Gastroesophageal sphincter (tissue), 3 donors: ENCODE results near the gene GTF2IRD1.

Experiments used
- EP300 ChIP-seq: sonication (generic); formaldehyde crosslinking; IDR thresholded peaks from one replicate; pipeline ENCODE4 v1.6.1; 2017; ENCODE audit warnings: antibody characterized with exemption, mild to moderate bottlenecking
- POLR2A ChIP-seq, 2 donors: fragments of 450-650 bp; IDR thresholded peaks; one replicate each; pipeline ENCODE4 v1.6.1; 2017; ENCODE audit warnings: antibody characterized with exemption in 2 of 2, mild to moderate bottlenecking in 2 of 2, moderate library complexity in 1 of 2
- POLR2AphosphoS5 ChIP-seq: sonication (generic); formaldehyde crosslinking; IDR thresholded peaks from one replicate; pipeline ENCODE4 v1.6.1; 2017; ENCODE audit warnings: antibody characterized with exemption
- TF ChIP-seq, protein P1 (sequence below), 4 experiments: fragments of 200-600 bp in 2 of 4; fragments of 450-650 bp in 2 of 4; sonication (generic) in 1 of 4; IDR thresholded peaks; one replicate each; pipeline ENCODE4 v1.5.1; 2017 to 2019; ENCODE audit warnings: antibody characterized with exemption in 4 of 4, mild to moderate bottlenecking in 2 of 4, moderate library complexity in 2 of 4

- TF ChIP-seq POLR2A (IDR thresholded peaks at IDR 0.05) (no peak), POLR2AphosphoS5 (no peak), EP300 (no peak)
- TF ChIP-seq, protein P1, sequence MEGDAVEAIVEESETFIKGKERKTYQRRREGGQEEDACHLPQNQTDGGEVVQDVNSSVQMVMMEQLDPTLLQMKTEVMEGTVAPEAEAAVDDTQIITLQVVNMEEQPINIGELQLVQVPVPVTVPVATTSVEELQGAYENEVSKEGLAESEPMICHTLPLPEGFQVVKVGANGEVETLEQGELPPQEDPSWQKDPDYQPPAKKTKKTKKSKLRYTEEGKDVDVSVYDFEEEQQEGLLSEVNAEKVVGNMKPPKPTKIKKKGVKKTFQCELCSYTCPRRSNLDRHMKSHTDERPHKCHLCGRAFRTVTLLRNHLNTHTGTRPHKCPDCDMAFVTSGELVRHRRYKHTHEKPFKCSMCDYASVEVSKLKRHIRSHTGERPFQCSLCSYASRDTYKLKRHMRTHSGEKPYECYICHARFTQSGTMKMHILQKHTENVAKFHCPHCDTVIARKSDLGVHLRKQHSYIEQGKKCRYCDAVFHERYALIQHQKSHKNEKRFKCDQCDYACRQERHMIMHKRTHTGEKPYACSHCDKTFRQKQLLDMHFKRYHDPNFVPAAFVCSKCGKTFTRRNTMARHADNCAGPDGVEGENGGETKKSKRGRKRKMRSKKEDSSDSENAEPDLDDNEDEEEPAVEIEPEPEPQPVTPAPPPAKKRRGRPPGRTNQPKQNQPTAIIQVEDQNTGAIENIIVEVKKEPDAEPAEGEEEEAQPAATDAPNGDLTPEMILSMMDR (IDR thresholded peaks at IDR 0.05): no peak
Observed at GRCh38 chr7:74470504-74470903, 16.8 kb downstream of the GTF2IRD1 start.
